Hippocampal formation (tissue), 2 donors: ENCODE results near the gene RRP8.

Source experiments
- DNase-seq, 2 donors: peaks; one replicate each; lab custom pipeline; 2025; lab: John Stamatoyannopoulos, UW

The RRP8 gene

DNA sequence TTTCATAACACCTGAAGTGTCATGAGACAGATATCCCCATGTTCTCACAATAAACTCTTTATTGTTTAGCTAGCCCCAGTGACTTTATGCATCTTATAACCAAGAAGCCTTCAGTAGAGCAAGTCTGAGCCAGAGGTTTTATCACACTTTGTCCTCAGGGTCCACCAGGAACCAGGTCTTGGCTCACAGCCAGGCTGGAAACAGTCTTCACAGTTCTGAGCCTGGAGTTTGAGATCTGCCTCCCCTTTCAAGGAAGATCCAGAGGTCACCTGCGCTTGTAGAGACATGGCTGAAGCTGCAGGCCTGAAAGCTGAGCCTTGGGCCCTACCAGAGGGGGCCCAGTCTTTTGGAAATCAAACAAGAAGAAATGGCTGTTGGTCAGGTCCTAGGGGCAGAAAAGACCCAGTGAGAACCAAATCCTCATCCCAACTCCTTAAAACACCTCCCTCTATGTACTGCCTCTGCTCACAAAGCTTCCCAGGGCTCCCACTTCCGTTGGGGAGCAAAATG lies 3.5 kb downstream of the RRP8 start:
- DNase-seq = no peak

DNA sequence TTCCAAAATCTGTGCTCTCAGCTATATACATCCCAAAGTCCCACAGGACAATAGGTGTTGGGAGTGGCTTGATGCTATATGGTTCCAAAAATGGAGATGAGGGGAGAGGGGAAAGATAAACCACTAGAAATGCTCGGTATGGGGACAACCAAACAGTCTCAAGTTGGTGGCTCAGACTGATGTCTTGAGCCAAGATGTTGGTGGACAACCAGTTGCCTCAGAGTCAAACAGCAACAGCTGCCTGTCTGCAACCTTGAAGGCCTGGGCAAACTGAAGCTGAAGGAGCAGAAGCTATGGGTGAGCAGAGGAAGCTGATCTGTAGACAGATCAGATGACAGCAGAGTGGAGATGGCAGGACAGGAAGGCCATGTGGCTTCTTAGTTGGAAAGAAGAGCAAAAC lies 4.0 kb downstream of the RRP8 start:
- DNase-seq = no peak

DNA sequence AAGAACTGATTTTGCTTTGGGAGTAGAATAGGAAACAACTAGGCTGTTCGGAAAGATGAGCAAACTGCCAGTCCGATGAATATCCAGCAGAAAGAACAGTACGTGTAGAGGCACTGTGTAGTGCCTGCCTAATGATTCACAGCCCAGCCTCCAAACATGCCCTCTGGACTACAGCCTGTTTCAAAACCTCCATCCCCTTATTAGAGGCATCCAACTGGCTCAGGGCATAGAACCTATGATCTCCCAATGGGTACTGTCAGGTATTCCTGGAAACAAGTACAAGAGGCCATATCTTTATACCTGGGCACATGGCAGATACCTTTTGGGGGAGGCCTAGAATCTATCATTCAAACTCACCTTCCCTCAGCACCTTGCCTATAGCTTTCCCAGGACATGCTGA lies 4.9 kb downstream of the RRP8 start:
- DNase-seq = no peak

DNA sequence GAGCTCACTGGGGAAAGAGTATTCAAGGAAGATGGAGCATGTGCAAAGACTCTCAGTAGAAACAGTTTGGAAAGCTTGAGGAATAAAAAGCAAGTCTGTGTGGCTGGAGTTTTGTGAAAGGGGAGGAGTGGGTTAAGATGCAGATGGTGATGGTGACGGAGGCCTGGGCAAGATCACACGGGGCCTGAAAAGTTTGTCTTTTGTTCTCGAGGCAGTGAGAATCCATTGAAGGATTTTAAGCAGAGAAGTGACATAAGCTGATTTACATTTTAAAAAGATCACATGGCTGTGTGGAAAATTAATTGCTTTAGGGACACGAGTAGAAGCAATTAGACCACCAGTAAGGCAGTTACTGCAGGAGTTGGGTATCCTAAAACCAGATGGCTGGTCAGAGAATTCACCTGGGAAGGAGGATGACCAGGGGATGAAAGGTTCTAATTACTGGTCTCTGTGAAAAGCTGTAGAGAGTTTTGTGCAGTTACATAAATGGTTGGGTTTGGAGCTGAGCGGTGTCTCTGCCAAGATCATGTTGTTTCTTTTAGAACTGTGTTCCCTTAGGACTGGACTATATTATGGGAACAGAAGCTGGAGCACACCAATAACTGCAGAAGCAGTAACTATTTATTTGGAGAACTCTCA lies 7.1 kb downstream of the RRP8 start:
- peak; percentile 29 to 74 for DNase-seq

DNA sequence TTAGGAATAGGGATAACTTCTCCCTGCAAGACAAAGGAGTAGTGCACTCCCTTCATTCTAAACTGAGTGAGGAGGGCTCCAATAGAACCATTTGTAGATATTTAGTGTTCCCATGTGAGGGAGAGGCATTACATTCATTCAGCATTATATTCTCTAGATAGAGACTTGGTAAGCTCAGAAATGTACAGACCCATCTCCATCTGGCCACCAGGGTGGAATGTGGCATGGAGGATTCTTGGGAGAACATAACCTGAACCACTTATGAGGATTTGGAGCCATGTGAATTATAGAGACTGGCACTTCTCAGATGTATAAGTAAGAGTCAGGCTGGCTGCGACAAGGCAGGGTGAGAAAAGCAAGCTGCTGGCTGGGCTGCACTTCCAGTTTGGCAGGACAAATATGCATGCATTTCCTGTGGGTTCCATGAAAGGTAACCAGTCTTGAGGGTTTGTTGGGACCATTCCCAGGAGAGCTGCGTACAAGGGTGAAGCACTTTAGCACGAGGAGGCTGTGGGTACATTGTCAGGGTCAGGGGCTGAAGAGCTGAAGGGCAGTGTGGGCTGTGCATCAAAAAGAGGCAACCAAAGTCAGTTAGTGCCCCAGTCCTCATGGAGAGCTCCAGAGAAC lies 9.2 kb downstream of the RRP8 start:
- no peak for DNase-seq

DNA sequence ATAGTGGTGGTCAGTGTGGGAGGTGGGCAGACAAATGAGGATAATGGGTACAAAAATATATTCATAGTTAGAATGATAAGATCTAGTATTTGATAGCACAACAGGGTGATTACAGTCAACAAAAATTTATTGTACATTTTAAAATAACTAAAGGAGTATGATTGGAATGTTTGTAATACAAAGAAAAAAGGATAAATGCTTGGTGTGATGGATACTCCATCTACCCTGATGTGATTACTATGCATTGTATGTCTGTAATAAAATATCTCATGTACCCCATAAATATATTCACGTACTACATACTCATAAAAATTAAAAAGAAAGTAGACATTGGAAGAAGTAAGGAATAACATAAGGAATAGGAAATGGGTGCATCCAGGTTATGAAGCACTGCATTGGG lies 15.4 kb downstream of the RRP8 start:
- DNase-seq = no peak

DNA sequence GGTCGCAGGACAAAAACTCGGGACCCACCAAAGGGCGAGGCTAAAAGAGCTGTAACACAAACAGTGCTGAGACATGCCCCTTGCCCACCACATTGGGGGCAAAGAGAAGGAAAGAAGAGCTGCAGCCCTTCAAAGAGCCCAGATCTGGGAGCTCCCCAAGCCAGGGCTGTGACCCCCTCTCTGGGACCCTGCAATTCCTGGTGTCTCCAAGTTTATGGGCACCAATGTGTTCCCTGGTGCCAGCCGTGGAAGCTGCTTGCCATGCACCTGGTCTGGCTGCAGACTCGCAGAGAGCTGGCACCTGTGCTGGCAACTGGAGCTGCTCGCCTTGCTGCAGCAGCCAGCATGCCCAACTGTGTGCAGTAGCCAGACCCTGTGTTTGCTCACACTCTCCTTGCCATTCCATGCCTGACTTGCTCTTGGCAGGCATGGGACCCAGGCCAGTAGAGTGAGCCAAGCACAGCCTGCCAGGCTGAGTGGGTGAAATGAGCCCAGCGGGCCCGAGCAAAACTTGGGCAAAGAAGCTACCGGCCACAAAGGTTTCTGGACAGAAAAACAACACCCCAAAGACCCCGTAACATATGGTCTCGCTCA lies 16.0 kb downstream of the RRP8 start:
- DNase-seq = peak in 1 of 2 donors; percentile 47

DNA sequence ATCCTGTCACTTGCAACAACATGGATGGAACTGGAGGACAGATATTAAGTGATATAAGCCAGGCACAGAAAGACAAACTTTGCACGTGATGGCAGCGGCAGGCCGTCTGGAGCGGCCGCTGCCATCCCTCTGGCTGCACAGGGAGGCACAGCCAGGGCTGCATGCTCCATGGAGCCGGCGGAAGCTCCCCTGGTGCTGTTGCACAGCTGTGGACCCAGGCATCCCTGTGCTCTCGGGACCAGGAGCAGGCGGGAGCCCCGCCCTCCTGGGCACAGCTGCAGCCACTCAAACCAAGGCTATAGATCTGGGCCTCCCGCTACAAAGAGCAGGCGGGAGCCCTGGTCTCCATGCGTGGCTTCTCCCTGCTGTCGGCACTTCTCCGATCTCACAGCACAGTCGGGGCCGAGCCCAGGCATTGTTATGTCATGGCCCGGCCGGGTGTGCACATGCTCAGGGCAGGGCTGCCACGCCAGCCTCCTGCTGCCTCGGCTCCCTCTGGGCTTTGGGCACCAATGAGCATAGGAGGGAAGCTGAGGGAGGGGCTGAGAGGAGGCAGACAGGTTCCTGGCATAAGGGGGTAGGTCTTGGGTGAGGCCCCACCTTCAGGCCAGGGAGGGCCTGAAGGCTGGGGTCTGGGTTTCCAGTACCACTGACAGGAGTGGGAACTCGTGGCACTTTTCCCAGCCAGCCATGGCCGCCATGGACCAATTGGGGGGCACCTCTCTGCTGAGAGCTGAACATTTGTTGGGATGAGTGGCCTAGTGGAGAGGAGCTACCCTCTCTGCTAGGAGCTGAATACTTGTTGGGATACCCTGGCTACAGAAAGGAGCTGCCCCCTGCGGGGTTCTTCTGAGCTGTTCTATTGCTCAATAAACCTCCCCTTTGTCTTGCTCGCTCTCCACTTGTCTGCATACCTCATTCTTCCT lies 16.7 kb downstream of the RRP8 start:
- peak in 1 of 2 donors; percentile 40 for DNase-seq

DNA sequence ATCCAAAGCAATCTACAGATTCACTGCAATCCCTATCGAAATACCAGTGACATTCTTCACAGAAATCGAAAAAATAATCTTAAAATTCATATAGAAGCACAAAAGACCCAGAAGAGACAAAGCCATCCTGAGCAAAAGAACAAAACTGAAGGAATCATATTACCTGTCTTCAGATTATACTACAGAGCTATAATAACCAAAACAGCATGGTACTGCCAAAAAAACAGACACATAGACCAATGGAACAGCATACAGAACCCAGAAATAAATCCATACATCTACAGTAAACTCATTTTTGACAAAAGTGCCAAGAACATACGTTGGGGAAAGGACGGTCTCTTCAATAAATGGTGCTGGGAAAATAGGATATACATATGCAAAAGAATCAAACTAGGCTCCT lies 18.9 kb downstream of the RRP8 start:
- DNase-seq = no peak

DNA sequence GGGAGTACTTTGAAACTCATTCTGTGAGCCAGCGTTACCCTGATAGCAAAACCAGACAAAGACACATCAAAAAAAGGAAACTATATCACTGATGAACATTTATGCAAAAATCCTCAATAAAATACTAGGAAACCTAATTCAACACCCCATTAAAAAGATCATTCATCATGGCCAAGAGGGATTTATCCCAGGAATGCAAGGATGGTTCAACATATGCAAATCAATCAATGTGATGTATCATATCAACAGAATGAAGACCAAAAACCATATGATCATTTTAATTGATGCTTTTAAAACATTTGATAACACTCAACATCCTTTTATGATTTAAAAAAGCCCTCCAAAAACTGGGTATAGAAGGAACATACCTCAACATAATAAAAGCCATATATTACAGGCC lies 19.8 kb downstream of the RRP8 start:
- no peak for DNase-seq

DNA sequence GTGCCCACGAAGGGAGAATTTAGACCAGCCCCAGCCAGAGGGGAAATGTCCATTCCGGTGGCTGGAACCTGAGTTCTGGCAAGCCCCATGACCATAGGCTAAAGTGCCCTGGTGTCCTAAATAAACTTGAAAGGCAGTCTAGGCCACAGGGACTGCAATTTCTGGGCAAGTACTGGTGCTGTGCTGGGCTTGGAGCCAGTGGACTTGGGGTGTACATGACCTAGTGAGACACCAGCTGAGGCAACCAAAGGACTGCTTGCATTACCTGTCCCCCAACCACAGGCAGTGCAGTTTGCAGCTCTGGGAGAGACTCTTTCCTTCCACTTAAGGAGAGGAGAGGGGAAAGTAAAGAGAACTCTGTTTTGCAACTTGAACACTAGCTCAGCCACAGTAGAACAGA lies 23.7 kb downstream of the RRP8 start:
- DNase-seq = no peak

DNA sequence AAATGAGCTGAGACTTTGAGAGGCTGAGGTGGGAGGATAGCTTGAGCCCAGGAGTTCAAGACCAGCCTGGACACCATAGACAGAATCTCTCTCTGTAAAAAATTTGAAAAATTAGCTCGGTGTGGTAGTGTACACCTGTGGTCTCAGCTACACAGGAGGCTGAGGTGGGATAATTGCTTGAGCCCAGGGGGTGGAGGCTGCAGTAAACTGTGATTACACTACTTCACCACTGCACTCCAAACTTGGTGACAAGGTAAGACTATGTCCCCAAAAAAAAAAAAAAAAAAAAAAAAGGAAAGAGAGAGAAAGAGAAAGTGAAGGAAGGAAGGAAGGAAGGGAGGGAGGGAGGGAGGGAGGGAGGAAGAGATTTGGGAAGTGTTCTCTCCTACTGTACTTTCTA lies 25.3 kb downstream of the RRP8 start:
- no peak for DNase-seq

DNA sequence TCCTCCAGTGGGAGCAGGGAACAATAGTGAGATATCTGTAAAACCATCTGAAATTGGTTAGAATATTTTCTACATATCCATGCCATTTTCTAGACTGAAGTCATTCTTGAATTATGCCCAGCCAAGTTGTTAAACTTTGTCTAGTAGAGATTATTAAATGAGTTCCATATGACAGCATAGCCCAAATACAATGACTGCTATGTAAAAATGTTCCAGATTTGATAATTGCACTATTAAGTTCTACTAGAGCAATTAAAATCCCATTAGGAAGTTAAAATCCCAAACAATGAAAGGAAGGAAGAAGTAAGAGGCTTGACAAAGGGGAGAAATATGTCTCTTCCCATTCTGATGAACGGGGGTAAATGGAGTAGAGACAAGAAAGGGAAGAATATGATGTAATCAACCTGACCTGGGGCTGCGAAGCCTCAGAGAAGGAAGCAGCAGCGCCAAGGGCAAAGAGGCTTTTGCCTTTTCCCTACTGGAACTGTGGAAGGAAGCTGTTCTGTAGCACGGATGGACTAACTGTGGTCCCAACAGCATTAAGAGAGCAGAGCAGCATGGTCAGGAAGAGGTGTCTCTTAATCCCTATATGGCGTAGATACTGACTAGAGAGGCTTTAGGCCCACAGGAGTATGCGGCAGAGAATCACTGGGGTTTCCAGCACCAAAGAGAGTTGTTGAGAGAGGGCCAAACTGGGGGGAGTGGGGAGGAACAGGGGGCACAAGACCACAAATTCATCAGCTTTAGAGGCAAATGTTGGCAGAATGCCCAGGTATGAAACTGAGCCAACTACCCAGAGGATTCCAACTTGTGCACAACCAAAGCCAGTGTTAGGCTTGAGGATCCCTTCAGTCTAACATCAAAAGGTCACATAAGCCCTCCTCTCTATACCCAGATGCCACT lies 26.7 kb downstream of the RRP8 start:
- DNase-seq = peak; percentile 81 to 90

DNA sequence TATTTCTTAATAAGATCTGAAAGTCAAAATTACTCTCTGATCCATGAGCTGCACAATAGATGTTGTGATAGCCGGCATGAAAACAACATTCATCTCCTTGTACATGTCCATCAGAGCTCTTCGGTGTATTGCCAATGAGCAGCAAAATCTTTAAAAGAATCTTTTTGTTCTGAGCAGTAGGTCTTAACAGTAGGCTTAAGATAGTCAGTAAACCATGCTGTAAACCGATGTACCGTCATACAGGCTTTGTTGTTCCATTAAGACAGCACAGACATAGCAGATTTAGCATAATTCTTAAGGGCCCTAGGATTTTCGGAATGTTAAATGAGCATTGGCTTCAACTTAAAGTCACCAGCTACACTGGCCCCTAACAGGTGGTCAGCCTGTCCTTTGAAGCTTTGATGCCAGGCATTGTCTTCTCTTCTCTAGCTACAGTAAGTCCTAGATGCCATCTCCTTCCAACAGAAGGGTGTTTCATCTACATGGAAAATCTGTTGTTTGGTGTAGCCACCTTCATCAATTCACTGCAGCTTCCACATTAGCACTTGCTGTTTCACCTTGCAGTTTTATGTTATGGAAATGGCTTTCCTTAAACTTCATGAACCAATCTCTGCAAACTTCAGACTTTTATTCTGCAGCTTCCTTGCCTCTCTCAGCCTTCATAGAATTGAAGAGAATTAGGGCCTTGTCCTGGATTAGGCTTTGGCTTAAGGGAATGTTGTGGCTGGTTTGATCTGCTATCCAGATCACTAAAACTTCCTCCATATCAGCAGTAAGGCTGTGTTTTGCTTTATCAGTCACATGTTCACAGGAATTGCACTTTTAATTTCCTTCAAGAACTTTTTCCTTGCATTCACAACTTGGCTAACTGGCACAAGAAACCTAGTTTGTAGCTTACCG lies 28.4 kb downstream of the RRP8 start:
- no peak for DNase-seq

DNA sequence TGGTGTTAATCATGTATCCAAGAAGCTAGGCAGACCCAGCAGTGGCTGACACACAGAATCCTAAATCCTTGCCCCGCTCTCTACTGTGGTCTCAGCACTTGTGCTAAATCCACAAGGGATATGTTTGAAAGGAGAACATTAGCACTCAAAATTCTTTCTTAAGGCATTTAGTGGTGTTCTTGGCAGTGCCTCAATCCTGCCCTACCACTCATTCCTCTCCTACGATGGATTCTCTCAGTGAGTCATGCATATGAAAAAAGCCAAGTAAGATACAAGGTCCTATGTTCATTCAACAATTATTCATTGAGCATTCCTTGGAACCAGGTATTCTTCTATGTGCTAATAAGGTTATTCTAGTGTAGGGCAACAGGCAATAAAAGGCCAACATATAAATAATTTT lies 31.2 kb downstream of the RRP8 start:
- no peak for DNase-seq

DNA sequence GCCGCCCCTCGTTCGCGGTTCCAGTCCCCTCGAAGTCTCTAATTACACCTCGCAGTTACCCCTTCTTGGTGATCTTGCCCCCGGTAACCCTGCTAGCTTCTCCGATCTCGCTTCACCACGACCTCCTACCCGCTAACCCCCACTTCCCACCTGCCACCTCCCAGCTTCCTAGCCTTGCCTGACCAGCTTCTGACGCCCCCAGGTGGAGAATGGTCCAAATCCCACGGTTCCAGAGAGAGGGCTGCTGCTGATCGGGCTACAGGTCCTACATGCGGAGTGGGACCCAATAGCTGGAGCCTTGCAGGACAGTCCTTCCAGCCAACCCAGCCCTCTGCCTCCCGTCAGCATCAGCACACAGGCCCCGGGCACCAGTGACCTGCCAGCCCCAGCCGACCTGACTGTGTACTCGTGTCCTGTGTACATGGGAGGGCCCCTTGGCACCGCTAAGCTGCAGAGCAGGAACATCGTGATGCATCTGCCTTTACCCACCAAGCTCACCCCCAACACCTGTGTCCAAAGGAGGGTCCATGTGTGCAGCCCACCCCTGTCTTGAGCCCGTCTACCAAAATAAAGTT lies 31.9 kb downstream of the RRP8 start:
- no peak for DNase-seq

DNA sequence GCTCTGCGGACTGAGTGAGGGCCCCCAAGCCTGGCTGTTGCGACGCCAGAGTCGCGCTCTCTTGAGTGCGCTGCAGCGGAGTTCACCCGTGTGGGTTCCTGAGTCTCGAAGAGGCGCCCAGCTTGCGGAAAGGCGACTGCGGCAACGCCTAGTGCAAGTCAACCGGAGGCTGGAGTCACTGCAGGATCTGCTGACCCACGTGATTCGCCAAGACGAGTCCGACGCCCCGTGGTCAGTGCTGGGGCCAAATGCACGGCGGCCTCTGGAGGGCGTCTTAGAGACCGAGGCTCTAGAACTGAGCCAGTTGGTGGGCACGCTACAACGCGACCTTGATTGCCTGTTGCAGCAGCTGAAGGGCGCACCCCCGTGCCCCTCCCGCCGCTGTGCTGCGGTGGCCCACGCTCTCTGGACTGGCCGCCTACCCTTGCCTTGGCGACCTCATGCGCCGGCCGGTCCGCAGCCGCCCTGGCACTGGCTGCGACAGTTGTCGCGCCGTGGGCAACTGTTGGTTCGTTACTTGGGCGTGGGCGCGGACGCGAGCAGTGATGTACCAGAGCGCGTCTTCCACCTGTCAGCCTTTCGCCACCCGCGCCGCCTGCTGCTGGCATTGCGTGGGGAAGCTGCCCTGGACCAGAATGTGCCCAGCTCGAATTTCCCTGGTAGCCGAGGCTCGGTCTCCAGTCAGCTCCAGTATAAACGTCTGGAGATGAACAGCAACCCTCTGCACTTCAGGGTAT lies 32.6 kb downstream of the RRP8 start:
- no peak for DNase-seq

DNA sequence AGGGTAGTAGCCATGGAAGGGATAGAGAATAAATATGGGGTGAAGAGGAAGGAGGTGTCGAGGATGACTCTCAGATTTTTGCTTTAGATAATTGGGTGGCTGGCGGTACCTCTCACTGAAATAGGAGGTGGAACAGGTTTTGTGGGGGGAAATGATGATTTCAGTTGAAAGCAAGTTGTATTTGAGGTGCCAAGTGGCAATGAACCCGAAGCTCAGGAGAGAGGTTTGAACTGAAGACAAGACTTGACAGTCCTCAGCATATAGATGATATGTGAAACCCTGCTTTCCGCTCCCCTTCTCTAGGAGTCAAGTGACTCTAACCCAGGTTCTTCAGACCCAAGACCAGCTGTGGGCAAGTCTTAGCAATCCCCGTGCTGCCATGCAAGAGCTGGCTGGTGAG lies 33.7 kb downstream of the RRP8 start:
- no peak for DNase-seq
